GM19397 (cell line): ENCODE measurements around the gene VWA1.
"Not testable (repeated sequence)": the region's sequence is repeated elsewhere in the genome, so short reads cannot be mapped to it uniquely, and the experiment has no call there.

ENCODE experiments used
- ATAC-seq: cut with Tn5 transposase; IDR thresholded peaks from one replicate; pipeline ENCODE4 v1.9.1; 2021; ENCODE audit warnings: mild to moderate bottlenecking, moderate library complexity; ENCODE audit not compliant: unreplicated experiment

The VWA1 gene

GRCh38 chr1:1434824-1435105 is 725 bp upstream of the VWA1 start:
- no peak for ATAC-seq

- peak; percentile 3 for ATAC-seq
These were observed 580 bp downstream of the VWA1 start for GRCh38 chr1:1435911-1436629.

GRCh38 chr1:1436630-1437032 is 1.1 kb downstream of the VWA1 start:
- ATAC-seq = no peak

- no peak for ATAC-seq
These were observed 1.8 kb downstream of the VWA1 start for GRCh38 chr1:1437033-1437903.

GRCh38 chr1:1437904-1438376 is 2.5 kb downstream of the VWA1 start:
- ATAC-seq = no peak

- no peak for ATAC-seq
These were observed 3.3 kb downstream of the VWA1 start for GRCh38 chr1:1438531-1439381.

GRCh38 chr1:1439546-1440261 is 4.2 kb downstream of the VWA1 start:
- ATAC-seq = no peak

GRCh38 chr1:1440262-1441001 is 4.9 kb downstream of the VWA1 start:
- ATAC-seq = no peak

GRCh38 chr1:1441002-1441888 is 5.8 kb downstream of the VWA1 start:
- no peak for ATAC-seq

GRCh38 chr1:1442069-1442770 is 6.7 kb downstream of the VWA1 start:
- ATAC-seq = no peak

GRCh38 chr1:1446631-1447030 is 11.1 kb downstream of the VWA1 start:
- not testable (repeated sequence) for ATAC-seq

- ATAC-seq = no peak
These were observed 13.7 kb downstream of the VWA1 start, which contains the start of gene ATAD3C for GRCh38 chr1:1449099-1449739. Gene ATAD3C (plus strand): TSS chr1:1449689. CDS start chr1:1450684, 995 bp downstream.

- not testable (repeated sequence) for ATAC-seq
These were observed 15.1 kb downstream of the VWA1 start for GRCh38 chr1:1450616-1451015.

GRCh38 chr1:1451696-1452364 is 16.3 kb downstream of the VWA1 start:
- no peak for ATAC-seq

- not testable (repeated sequence) for ATAC-seq
These were observed 16.9 kb downstream of the VWA1 start for GRCh38 chr1:1452365-1452739.

- no peak for ATAC-seq
These were observed 17.4 kb downstream of the VWA1 start for GRCh38 chr1:1452882-1453281.
